Stomach (tissue), 4 donors: ENCODE measurements around the gene TMEM141.

Experiments used
- CTCF ChIP-seq, 7 experiments: fragments of 450-650 bp in 4 of 7; fragments of 200-600 bp in 3 of 7; sonication (generic) in 3 of 7; IDR thresholded peaks; one replicate each; pipeline ENCODE4 v1.5.1; 2016 to 2019; ENCODE audit warnings: antibody characterized with exemption in 7 of 7, control low read depth in 2 of 7, mild to moderate bottlenecking in 1 of 7
- EP300 ChIP-seq: sonication (generic); formaldehyde crosslinking; IDR thresholded peaks from one replicate; pipeline ENCODE4 v1.6.1; 2017; ENCODE audit warnings: antibody characterized with exemption
- POLR2A ChIP-seq, 4 donors: fragments of 450-650 bp; IDR thresholded peaks; one replicate each; pipeline ENCODE4 v1.6.1; 2016; ENCODE audit warnings: antibody characterized with exemption in 4 of 4, control low read depth in 2 of 4, mild to moderate bottlenecking in 1 of 4, moderate library complexity in 1 of 4
- POLR2AphosphoS5 ChIP-seq, 3 donors: sonication (generic); formaldehyde crosslinking; IDR thresholded peaks; one replicate each; pipeline ENCODE4 v1.6.1; 2016; ENCODE audit warnings: antibody characterized with exemption in 3 of 3

GRCh38 chr9:136769710-136770191, 21.4 kb upstream of the TMEM141 start:
- TF ChIP-seq CTCF (IDR thresholded peaks at IDR 0.05) (peak in 4 of 7 experiments; percentile 24 to 58 (median 46)), POLR2A (IDR thresholded peaks at IDR 0.05) (no peak), EP300 (no peak), POLR2AphosphoS5 (IDR thresholded peaks at IDR 0.05) (no peak)
